ENCODE measurements around the gene VASN.

VASN gene

DNA sequence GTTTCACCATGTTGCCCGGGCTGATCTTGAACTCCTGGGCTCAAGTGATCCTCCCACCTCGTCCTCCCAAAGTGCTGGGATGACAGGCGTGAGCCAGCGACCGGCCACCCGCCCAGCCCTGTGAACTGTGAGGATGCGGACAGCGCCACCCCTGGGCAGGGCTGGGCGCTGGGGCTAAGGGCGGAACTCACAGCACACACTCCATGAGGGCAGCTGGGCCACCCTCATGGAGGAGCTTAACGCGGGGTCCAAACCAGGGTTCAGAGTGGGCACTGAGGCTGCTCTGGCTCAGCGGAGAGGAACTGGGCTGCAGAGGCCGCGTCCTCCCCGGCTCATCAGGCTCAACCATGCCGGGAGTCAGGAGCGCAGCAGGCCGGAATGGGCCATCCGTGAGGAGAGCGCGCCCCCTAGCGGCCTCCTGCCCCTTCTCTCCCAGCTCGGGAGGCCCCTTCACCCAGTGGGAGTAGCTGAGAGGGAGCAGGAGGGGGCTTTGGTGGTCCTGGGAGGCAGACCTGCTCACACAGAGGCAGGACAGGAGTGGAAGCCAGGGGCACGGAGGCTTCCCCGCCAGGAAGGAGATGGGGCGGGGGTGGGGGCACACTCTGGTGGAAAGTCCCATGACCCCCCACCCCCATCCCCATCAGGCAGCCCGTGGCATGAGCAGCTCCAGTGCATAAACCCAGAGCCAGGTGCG lies 30.9 kb downstream of the VASN start:
- Histone ChIP-seq H3K4me2 (ENCODE audit: low read length) (no peak overlapping the region; the same call in 1 of the 2 replicates), H3K4me3 (ENCODE audit: low read depth, low read length, poor library complexity, severe bottlenecking) (no peak overlapping the region), H3K79me2 (ENCODE audit: insufficient read depth, low read length) (no peaks in the 10 kb centered on the region), H3K9ac (ENCODE audit: low read length) (no peak overlapping the region), H3F3A (ENCODE audit: insufficient read depth, low read length) (no peaks in the 10 kb centered on the region), H2AFZ (ENCODE audit: low read length) (no peak overlapping the region), H3K27me3 (ENCODE audit: insufficient read depth, low read length) (no peaks in the 10 kb centered on the region), H3K36me3 (ENCODE audit: insufficient read depth, low read length) (peaks cover 68% of the 10 kb centered on the region), H3K4me1 (ENCODE audit: insufficient read depth, low read length, severe bottlenecking) (peaks cover 6% of the 10 kb centered on the region), H3K9me2 (ENCODE audit: low read depth, low read length) (no peaks in the 10 kb centered on the region), H4K20me1 (ENCODE audit: insufficient read depth, low read length) (no peaks in the 10 kb centered on the region), H3K9me3 (ENCODE audit: low read length) (no peaks in the 10 kb centered on the region), H3K27ac (ENCODE audit: low read depth, low read length, poor library complexity, severe bottlenecking) (no peak overlapping the region)
- TF ChIP-seq, protein P1, sequence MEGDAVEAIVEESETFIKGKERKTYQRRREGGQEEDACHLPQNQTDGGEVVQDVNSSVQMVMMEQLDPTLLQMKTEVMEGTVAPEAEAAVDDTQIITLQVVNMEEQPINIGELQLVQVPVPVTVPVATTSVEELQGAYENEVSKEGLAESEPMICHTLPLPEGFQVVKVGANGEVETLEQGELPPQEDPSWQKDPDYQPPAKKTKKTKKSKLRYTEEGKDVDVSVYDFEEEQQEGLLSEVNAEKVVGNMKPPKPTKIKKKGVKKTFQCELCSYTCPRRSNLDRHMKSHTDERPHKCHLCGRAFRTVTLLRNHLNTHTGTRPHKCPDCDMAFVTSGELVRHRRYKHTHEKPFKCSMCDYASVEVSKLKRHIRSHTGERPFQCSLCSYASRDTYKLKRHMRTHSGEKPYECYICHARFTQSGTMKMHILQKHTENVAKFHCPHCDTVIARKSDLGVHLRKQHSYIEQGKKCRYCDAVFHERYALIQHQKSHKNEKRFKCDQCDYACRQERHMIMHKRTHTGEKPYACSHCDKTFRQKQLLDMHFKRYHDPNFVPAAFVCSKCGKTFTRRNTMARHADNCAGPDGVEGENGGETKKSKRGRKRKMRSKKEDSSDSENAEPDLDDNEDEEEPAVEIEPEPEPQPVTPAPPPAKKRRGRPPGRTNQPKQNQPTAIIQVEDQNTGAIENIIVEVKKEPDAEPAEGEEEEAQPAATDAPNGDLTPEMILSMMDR (IDR thresholded peaks at IDR 0.05; ENCODE audit: low read length), result peak; percentile 94
- no peak for TF ChIP-seq EZH2 (IDR thresholded peaks at IDR 0.05; ENCODE audit: borderline replicate concordance, low read length)

DNA sequence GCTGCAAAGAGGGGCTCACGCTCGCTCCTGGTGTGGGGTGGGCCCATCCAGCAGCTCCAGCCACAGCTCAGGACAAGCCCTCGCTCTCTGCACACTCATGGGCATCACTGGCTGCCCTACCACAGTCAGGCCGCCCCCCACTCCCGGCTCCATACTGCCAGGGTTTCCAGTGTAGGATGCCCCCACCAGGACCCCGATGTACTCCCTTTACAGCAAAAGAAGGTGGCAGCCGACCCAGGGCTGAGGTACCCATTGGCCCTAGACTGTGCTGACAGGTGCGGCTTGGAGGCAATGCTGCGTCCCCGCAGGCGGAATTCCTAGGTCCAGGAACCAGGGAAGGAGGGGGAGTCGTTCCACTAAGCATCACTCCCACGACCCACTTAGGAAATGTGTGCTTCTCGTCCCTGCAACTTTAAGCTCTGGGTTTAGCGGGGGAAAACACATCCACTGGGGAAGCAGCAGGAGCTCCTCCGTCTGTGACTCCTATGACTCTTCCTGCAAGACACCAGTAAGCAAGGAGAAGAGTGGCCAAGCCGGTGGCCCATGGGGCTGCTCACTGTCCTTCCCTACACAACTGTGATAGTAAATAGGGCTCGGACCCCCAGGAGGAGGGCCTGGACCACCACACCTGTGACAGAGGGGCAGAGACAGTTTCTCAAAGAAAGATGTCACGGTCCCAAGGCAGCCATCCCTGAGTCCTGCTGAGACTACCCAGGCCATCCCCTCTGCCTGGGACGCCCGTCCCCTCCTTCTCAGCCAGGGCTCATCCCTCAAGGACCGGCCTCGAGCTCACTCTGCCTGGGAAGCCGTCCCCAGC lies 31.7 kb downstream of the VASN start:
- Histone ChIP-seq H3K79me2 (ENCODE audit: insufficient read depth, low read length) (no peaks in the 10 kb centered on the region), H3K36me3 (ENCODE audit: insufficient read depth, low read length) (peaks cover 71% of the 10 kb centered on the region), H3K9ac (ENCODE audit: low read length) (no peak overlapping the region), H3K4me1 (ENCODE audit: insufficient read depth, low read length, severe bottlenecking) (peaks cover 6% of the 10 kb centered on the region), H4K20me1 (ENCODE audit: insufficient read depth, low read length) (no peaks in the 10 kb centered on the region), H3K27ac (ENCODE audit: low read depth, low read length, poor library complexity, severe bottlenecking) (no peak overlapping the region), H3F3A (ENCODE audit: insufficient read depth, low read length) (no peaks in the 10 kb centered on the region), H3K9me2 (ENCODE audit: low read depth, low read length) (no peaks in the 10 kb centered on the region), H3K27me3 (ENCODE audit: insufficient read depth, low read length) (no peaks in the 10 kb centered on the region), H3K4me3 (ENCODE audit: low read depth, low read length, poor library complexity, severe bottlenecking) (no peak overlapping the region), H3K9me3 (ENCODE audit: low read length) (no peaks in the 10 kb centered on the region), H3K4me2 (ENCODE audit: low read length) (no peak overlapping the region), H2AFZ (ENCODE audit: low read length) (no peak overlapping the region)
- no peak for TF ChIP-seq EZH2 (IDR thresholded peaks at IDR 0.05; ENCODE audit: borderline replicate concordance, low read length)
- TF ChIP-seq, protein P1 (IDR thresholded peaks at IDR 0.05; ENCODE audit: low read length), result no peak

DNA sequence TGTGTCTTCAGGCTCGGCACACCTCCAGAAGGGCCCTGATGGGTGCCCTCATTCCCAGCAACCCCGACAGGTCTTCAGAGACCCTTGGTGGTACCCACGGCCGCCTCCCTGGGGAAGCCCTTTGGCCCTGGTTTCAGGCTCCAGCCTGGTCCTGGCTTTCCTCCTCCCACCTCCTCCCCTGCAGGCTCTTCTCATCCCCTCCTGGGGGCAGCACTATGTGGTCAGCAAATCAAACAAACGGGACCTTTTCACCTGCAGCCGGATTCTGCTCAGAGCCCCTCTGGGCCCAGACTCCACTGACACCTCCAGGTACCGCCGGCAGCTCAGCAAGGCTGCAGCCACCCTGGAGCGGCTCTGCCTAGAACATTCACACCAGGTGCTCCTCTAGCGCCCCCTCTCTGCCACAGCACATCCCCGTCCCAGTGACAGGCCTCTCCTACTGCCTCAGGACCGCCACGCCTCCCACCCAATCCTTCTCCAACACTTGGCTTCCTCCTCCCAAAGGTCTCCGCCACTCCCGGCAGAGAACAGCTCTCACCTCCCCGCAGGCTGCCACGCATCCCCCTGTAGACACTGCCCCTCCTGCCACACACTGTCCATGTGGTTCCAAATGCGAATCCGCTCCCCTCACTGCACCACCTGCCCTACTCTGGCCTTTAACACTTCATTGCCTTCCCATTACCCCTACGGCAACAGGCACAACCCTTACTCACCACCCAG lies 32.8 kb downstream of the VASN start:
- Histone ChIP-seq H3K27ac (ENCODE audit: low read depth, low read length, poor library complexity, severe bottlenecking) (no peak overlapping the region), H3K4me2 (ENCODE audit: low read length) (no peak overlapping the region), H3K9ac (ENCODE audit: low read length) (no peak overlapping the region), H3K4me1 (ENCODE audit: insufficient read depth, low read length, severe bottlenecking) (peaks cover 6% of the 10 kb centered on the region), H4K20me1 (ENCODE audit: insufficient read depth, low read length) (no peaks in the 10 kb centered on the region), H3K9me3 (ENCODE audit: low read length) (no peaks in the 10 kb centered on the region), H3K27me3 (ENCODE audit: insufficient read depth, low read length) (no peaks in the 10 kb centered on the region), H3K9me2 (ENCODE audit: low read depth, low read length) (no peaks in the 10 kb centered on the region), H3F3A (ENCODE audit: insufficient read depth, low read length) (no peaks in the 10 kb centered on the region), H3K36me3 (ENCODE audit: insufficient read depth, low read length) (peaks cover 73% of the 10 kb centered on the region), H3K79me2 (ENCODE audit: insufficient read depth, low read length) (no peaks in the 10 kb centered on the region), H3K4me3 (ENCODE audit: low read depth, low read length, poor library complexity, severe bottlenecking) (no peak overlapping the region), H2AFZ (ENCODE audit: low read length) (no peak overlapping the region)
- TF ChIP-seq, protein P1 (IDR thresholded peaks at IDR 0.05; ENCODE audit: low read length), result peak; percentile 89
- no peak for TF ChIP-seq EZH2 (IDR thresholded peaks at IDR 0.05; ENCODE audit: borderline replicate concordance, low read length)
